NAMALWA (cell line): ENCODE data around the gene CYP2A7.
"Not testable (repeated sequence)": the region's sequence is repeated elsewhere in the genome, so short reads cannot be mapped to it uniquely, and the experiment has no call there.

Experiments used
- DNase-seq: peaks from one replicate; pipeline ENCODE4 v3.0.0-alpha.2; 2015; ENCODE audit warnings: low spot score

CYP2A7 gene

GRCh38 chr19:40842012-40842411, 40.0 kb downstream of the CYP2A7 start:
- not testable (repeated sequence) for DNase-seq

GRCh38 chr19:40838477-40838876, 43.6 kb downstream of the CYP2A7 start:
- DNase-seq: not testable (repeated sequence)

DNA sequence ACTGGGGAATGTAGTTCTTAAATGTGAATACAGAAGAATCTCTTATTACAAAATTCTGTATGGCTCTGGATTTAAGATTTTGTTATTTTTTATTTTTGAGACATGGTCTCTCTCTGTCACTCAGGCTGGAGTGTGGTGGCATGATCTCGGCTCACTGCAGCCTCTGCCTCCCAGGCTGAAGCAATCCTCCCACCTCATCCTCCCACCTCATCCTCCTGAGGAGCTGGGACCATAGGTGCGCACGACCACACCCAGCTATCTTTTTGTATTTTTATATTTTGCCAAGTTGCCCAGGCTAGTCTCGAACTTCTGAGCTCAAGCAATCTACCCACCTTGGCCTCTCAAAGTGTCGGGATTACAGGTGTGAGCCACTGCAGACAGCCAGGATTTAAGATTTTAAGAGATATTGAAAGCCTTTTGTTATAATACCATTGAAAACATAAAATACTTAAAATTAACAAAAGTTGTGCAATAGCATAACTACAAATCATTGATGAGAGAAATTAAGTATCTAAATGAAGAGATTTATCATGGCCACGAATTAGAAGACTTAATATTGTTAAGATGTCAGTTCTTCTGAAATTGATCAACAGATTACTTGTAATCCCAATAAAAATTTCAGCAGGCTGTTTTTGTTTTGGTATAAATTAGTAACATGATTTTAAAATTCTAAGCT, 45.1 kb downstream of the CYP2A7 start:
- no peak for DNase-seq

DNA sequence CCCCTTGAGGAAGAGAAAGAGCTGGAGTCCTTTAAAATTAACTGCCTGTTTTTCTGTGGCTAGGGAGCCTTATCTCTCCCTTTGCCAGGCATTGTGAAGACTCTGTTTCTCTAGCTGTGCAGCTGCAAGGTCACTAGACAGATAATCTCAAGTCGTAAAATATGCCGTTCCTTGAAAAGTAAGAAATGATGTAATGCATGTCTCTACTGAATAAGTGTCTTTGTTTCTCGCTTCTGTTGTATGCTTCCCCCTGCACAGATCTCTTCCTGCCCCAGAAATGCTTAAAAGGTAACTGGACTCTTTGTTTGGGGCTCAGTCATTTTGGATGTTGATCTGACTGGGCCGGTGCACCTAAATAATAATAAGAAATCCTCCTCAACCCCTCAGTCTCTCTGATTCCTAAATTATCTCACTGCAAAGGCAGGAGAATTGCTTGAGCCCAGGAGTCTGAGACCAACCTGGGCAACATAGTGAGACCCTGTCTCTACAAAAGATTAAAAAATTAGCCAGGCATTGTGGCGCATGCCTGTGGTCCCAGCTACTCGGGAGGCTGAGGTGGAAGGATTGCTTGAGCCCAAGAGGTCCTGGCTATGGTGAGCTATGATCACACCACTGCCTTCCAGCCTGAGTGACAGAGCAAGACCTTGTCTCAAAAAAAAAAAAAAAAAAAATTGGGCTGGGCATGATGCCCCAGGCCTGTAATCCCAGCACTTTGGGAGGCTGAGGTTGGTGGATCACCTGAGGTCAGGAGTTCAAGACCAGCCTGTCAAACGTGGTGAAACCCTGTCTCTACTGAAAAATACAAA, 48.1 kb downstream of the CYP2A7 start:
- DNase-seq: not testable (repeated sequence)

GRCh38 chr19:40832431-40832790, 49.6 kb downstream of the CYP2A7 start:
- DNase-seq: not testable (repeated sequence)

- no peak for DNase-seq
Measured at GRCh38 chr19:40831502-40832430, 50.3 kb downstream of the CYP2A7 start.

DNA sequence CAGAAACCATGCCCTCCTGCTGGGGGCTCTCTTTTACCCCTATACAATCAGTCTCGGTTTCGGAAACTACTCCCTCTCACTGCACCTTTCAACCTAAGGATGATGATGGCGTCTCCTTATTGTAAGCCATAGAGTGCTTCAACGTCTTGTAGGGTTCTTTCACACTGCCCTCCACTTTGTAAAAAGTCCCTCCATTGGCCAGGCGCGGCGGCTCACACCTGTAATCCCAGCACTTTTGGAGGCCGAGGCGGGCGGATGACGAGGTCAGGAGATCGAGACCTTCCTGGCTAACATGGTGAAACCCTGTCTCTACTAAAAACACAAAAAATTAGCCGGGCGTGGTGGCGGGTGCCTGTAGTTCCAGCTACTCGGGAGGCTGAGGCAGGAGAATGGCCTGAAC, 51.3 kb downstream of the CYP2A7 start:
- not testable (repeated sequence) for DNase-seq

DNA sequence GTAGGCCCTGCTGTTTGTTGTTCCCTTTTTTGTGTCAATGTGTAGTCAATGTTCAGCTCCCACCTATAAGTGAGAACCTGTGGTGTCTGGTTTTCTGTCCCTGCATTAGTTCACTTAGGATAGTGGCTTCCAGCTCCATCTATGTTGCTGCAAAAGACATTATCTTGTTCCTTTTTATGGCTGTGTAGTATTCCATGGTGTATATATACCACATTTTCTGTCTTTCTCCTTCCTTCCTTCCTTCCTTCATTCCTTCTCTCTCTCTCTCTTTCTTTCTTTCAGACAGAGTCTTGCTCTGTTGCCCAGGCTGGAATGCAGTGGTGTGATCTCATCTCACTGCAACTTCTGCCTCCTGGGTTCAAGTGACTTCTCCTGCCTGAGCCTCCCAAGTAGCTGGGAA, 52.8 kb downstream of the CYP2A7 start:
- DNase-seq: no peak

GRCh38 chr19:40827386-40828247, 54.4 kb downstream of the CYP2A7 start:
- no peak for DNase-seq

DNA sequence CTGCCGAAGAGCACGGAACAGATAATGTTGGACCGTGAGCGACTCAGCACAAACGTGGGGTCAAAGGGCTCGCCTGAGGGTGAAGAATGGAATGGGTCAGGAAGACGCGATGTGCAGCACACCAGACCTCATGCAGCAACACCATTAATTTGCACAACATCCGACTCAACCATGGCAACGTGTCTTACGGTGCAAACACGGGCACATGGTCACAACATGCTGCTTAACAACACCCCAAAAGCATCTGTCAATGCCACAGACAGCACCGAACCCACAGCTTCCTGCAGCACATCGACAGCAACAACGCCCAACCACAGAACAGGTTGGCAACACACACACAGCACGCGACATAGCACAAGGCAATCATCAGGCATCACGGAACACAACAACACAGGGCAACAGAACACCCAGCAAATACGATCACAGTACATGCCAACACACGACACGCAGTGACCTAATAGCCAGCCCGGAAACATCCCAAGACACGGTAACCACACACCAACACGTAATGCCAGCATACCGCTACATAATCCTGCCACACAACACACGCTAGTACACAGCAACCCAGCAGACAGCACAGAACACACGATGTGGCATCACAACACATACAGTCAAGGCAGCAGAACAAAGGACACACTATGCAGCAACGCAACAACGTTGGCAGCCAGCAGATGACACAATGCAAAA, 55.2 kb downstream of the CYP2A7 start:
- not testable (repeated sequence) for DNase-seq

GRCh38 chr19:40826312-40826698, 55.7 kb downstream of the CYP2A7 start:
- not testable (repeated sequence) for DNase-seq

- not testable (repeated sequence) for DNase-seq
Measured at GRCh38 chr19:40825460-40826095, 56.5 kb downstream of the CYP2A7 start.
